Gastroesophageal sphincter (tissue), 3 donors: ENCODE measurements around the gene GATAD2B.
A peak's percentile ranks its signal among the peaks of the same experiment; 100 is the strongest.

ENCODE experiments used
- EP300 ChIP-seq: sonication (generic); formaldehyde crosslinking; IDR thresholded peaks from one replicate; pipeline ENCODE4 v1.6.1; 2017; ENCODE audit warnings: antibody characterized with exemption, mild to moderate bottlenecking
- POLR2A ChIP-seq, 2 donors: fragments of 450-650 bp; IDR thresholded peaks; one replicate each; pipeline ENCODE4 v1.6.1; 2017; ENCODE audit warnings: antibody characterized with exemption in 2 of 2, mild to moderate bottlenecking in 2 of 2, moderate library complexity in 1 of 2
- POLR2AphosphoS5 ChIP-seq: sonication (generic); formaldehyde crosslinking; IDR thresholded peaks from one replicate; pipeline ENCODE4 v1.6.1; 2017; ENCODE audit warnings: antibody characterized with exemption
- TF ChIP-seq, protein P1 (sequence below), 4 experiments: fragments of 200-600 bp in 2 of 4; fragments of 450-650 bp in 2 of 4; sonication (generic) in 1 of 4; IDR thresholded peaks; one replicate each; pipeline ENCODE4 v1.5.1; 2017 to 2019; ENCODE audit warnings: antibody characterized with exemption in 4 of 4, mild to moderate bottlenecking in 2 of 4, moderate library complexity in 2 of 4

DNA sequence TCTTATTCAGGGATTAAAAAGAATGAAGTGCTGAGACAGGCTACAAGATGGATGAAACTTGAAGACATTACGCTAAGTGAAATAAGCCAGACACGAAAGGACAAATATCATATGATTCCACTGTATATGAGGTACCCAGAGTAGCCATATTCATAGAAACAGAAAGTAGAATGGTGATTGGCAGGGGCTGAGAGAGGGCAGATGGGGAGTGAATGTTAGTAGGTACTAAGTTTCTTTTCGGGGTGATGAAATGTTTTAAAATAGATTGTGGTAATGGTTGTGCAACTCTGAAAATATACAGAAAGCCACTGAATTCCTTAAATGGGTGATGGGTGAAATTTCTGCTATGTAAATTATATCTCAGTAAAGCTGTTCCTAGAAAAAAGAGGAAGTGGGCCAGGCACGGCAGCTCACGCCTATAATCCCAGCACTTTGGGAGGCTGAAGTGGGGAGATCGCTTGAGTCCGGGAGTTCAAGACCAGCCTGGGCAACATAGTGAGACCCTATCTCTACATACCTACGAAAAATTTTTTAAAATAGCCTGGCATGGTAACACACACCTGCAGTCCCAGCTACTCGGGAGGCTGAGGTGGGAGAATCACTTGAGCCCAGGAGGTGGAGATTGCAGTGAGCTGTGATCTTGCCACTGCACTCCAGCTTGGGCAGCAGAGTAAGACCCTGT, 131.7 kb downstream of the GATAD2B start:
- TF ChIP-seq, protein P1, sequence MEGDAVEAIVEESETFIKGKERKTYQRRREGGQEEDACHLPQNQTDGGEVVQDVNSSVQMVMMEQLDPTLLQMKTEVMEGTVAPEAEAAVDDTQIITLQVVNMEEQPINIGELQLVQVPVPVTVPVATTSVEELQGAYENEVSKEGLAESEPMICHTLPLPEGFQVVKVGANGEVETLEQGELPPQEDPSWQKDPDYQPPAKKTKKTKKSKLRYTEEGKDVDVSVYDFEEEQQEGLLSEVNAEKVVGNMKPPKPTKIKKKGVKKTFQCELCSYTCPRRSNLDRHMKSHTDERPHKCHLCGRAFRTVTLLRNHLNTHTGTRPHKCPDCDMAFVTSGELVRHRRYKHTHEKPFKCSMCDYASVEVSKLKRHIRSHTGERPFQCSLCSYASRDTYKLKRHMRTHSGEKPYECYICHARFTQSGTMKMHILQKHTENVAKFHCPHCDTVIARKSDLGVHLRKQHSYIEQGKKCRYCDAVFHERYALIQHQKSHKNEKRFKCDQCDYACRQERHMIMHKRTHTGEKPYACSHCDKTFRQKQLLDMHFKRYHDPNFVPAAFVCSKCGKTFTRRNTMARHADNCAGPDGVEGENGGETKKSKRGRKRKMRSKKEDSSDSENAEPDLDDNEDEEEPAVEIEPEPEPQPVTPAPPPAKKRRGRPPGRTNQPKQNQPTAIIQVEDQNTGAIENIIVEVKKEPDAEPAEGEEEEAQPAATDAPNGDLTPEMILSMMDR (IDR thresholded peaks at IDR 0.05) = no peak
- peak; percentile 35 for TF ChIP-seq POLR2AphosphoS5
- TF ChIP-seq POLR2A (IDR thresholded peaks at IDR 0.05) = no peak
- no peak for TF ChIP-seq EP300
